ENCODE results near the gene PRKCD.

Gene PRKCD

GRCh38 chr3:53193466-53194209 is 32.6 kb downstream of the PRKCD start:
- DNase-seq: no peak

GRCh38 chr3:53194210-53195065 is 33.4 kb downstream of the PRKCD start:
- peak; percentile 32 for DNase-seq

GRCh38 chr3:53195066-53195450 is 34.0 kb downstream of the PRKCD start:
- no peak for DNase-seq

- peak; percentile 30 for DNase-seq
Observed at GRCh38 chr3:53195602-53196574, 34.9 kb downstream of the PRKCD start.

GRCh38 chr3:53196575-53197407 is 35.8 kb downstream of the PRKCD start:
- DNase-seq: peak; percentile 72

GRCh38 chr3:53198256-53198977 is 37.4 kb downstream of the PRKCD start:
- DNase-seq: no peak

GRCh38 chr3:53198996-53199395 is 38.0 kb downstream of the PRKCD start:
- DNase-seq: no peak

GRCh38 chr3:53199834-53200233 is 38.8 kb downstream of the PRKCD start:
- no peak for DNase-seq

GRCh38 chr3:53200501-53201498 is 39.8 kb downstream of the PRKCD start:
- DNase-seq: no peak

- DNase-seq: no peak
Observed at GRCh38 chr3:53202331-53203015, 41.5 kb downstream of the PRKCD start.

GRCh38 chr3:53211706-53212702 is 51.0 kb downstream of the PRKCD start:
- no peak for DNase-seq

- no peak for DNase-seq
Observed at GRCh38 chr3:53213276-53213675, 52.3 kb downstream of the PRKCD start.

GRCh38 chr3:53215816-53216215 is 54.8 kb downstream of the PRKCD start:
- peak; percentile 12 for DNase-seq

- no peak for DNase-seq
Observed at GRCh38 chr3:53216723-53217122, 55.7 kb downstream of the PRKCD start.

GRCh38 chr3:53217175-53217574 is 56.2 kb downstream of the PRKCD start:
- DNase-seq: no peak

GRCh38 chr3:53218131-53218530 is 57.1 kb downstream of the PRKCD start:
- no peak for DNase-seq

GRCh38 chr3:53219895-53220483 is 59.0 kb downstream of the PRKCD start:
- DNase-seq: peak; percentile 68

GRCh38 chr3:53221345-53221744 is 60.3 kb downstream of the PRKCD start:
- no peak for DNase-seq
